ENCODE measurements around the gene MYL4. TPM values are rescaled to one million over a fixed set of nuclear protein-coding genes. Genes with fewer than 3 reads are reported as not detected.
A peak's percentile ranks its signal among the peaks of the same experiment; 100 is the strongest.
"Not testable (repeated sequence)": the region's sequence is repeated elsewhere in the genome, so short reads cannot be mapped to it uniquely, and the experiment has no call there.

MYL4 gene
- polyA plus RNA-seq (ENCODE audit: insufficient read length in 10 of 10) = 1,000 to 10,000 TPM in 9 of 10 donors, 100 to 1,000 TPM in 1; 923 to 1,786 (median 1,417) TPM
- long read RNA-seq, donor 1, transcript MYL4-201 (8 exons, 907 nt) = minor isoform, 8 of 1,155 reads
- long read RNA-seq, donor 1, transcript MYL4-202 (7 exons, 855 nt) = major isoform, 445 of 1,155 reads
- long read RNA-seq, donor 1, transcript MYL4-208 (8 exons, 850 nt) = minor isoform, 15 of 1,155 reads
- long read RNA-seq, donor 1, partial matches to known transcripts = 613 of 1,155 reads
- long read RNA-seq, donor 1, other reads (novel, unspliced or antisense) = 69 of 1,155 reads
- long read RNA-seq, donor 2, transcript MYL4-202 (7 exons, 855 nt) = major isoform, 517 of 1,301 reads
- long read RNA-seq, donor 2, transcript MYL4-208 (8 exons, 850 nt) = minor isoform, 28 of 1,301 reads
- long read RNA-seq, donor 2, partial matches to known transcripts = 737 of 1,301 reads
- long read RNA-seq, donor 2, other reads (novel, unspliced or antisense) = 15 of 1,301 reads
- long read RNA-seq, donor 3, partial matches to known transcripts = 0 of 1 reads
- long read RNA-seq, donor 3, other reads (novel, unspliced or antisense) = 0 of 1 reads
- long read RNA-seq, donor 4, transcript MYL4-202 (7 exons, 855 nt) = major isoform, 270 of 729 reads
- long read RNA-seq, donor 4, transcript MYL4-208 (8 exons, 850 nt) = minor isoform, 11 of 729 reads
- long read RNA-seq, donor 4, partial matches to known transcripts = 439 of 729 reads
- long read RNA-seq, donor 4, other reads (novel, unspliced or antisense) = 7 of 729 reads
- long read RNA-seq, donor 5, transcript MYL4-202 (7 exons, 855 nt) = major isoform, 645 of 1,547 reads
- long read RNA-seq, donor 5, transcript MYL4-204 (4 exons, 740 nt) = minor isoform, 6 of 1,547 reads
- long read RNA-seq, donor 5, transcript MYL4-201 (8 exons, 907 nt) = minor isoform, 7 of 1,547 reads
- long read RNA-seq, donor 5, transcript MYL4-208 (8 exons, 850 nt) = minor isoform, 19 of 1,547 reads
- long read RNA-seq, donor 5, partial matches to known transcripts = 766 of 1,547 reads
- long read RNA-seq, donor 5, other reads (novel, unspliced or antisense) = 100 of 1,547 reads
- long read RNA-seq, donor 6, transcript MYL4-204 (4 exons, 740 nt) = minor isoform, 5 of 1,411 reads
- long read RNA-seq, donor 6, transcript MYL4-201 (8 exons, 907 nt) = minor isoform, 9 of 1,411 reads
- long read RNA-seq, donor 6, transcript MYL4-202 (7 exons, 855 nt) = major isoform, 549 of 1,411 reads
- long read RNA-seq, donor 6, transcript MYL4-208 (8 exons, 850 nt) = minor isoform, 13 of 1,411 reads
- long read RNA-seq, donor 6, partial matches to known transcripts = 775 of 1,411 reads
- long read RNA-seq, donor 6, other reads (novel, unspliced or antisense) = 60 of 1,411 reads
- long read RNA-seq, donor 7, transcript MYL4-204 (4 exons, 740 nt) = minor isoform, 6 of 838 reads
- long read RNA-seq, donor 7, transcript MYL4-208 (8 exons, 850 nt) = minor isoform, 20 of 838 reads
- long read RNA-seq, donor 7, transcript MYL4-202 (7 exons, 855 nt) = major isoform, 334 of 838 reads
- long read RNA-seq, donor 7, partial matches to known transcripts = 433 of 838 reads
- long read RNA-seq, donor 7, other reads (novel, unspliced or antisense) = 40 of 838 reads
- long read RNA-seq, donor 8, transcript MYL4-208 (8 exons, 850 nt) = minor isoform, 8 of 550 reads
- long read RNA-seq, donor 8, transcript MYL4-201 (8 exons, 907 nt) = minor isoform, 5 of 550 reads
- long read RNA-seq, donor 8, transcript MYL4-202 (7 exons, 855 nt) = major isoform, 198 of 550 reads
- long read RNA-seq, donor 8, partial matches to known transcripts = 317 of 550 reads
- long read RNA-seq, donor 8, other reads (novel, unspliced or antisense) = 20 of 550 reads
- long read RNA-seq, donor 9, transcript MYL4-202 (7 exons, 855 nt) = major isoform, 48 of 87 reads
- long read RNA-seq, donor 9, partial matches to known transcripts = 37 of 87 reads
- long read RNA-seq, donor 9, other reads (novel, unspliced or antisense) = 0 of 87 reads

GRCh38 chr17:47208744-47209488 lies at the start of gene MYL4:
MYL4 (plus strand) TSS chr17:47209348; CDS start chr17:47209423, 75 bp downstream.
- DNase-seq = peak; percentile 40 to 59 (median 58)

GRCh38 chr17:47162013-47162622 lies 47.0 kb upstream of the MYL4 start:
- DNase-seq = no peak

DNA sequence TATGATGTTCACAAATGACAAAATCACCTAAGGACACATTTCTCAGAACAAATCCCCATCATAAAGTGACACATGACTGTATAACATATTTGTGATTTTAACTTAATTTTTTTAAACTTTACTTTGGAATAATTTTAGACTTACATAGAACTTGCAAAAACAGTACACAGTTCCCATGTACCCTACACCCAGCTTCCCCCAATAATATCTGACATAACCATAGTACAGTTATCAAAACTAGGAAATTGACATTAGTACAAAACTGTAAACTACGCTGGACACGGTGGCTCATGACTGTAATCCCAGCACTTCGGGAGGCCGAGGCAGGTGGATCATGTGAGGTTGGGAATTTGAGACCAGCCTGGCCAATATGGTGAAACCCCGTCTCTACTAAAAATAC lies 44.9 kb upstream of the MYL4 start:
- DNase-seq = no peak

GRCh38 chr17:47165137-47165536 lies 44.0 kb upstream of the MYL4 start:
- DNase-seq = no peak

GRCh38 chr17:47166854-47167253 lies 42.3 kb upstream of the MYL4 start:
- DNase-seq = not testable (repeated sequence)

- not testable (repeated sequence) for DNase-seq
These were observed 40.3 kb upstream of the MYL4 start for GRCh38 chr17:47168896-47169295.

DNA sequence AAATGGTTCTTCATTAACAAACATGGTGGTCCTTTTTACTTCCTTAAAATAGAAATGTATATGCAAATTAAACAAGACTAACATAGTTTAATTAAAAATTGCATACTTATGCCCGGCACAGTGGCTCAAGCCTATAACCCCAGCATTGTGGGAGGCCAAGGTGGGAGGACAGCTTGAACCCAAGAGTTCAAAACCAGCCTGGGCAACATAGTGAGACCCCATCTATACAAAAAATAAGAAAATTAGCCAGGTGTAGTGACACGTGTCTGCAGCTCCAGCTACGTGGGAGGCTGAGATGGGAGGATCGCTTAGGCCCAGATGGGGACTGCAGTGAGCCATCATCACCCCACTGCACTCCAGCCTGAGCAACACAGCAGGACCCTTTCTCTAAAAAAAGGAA lies 38.4 kb upstream of the MYL4 start:
- no peak for DNase-seq

DNA sequence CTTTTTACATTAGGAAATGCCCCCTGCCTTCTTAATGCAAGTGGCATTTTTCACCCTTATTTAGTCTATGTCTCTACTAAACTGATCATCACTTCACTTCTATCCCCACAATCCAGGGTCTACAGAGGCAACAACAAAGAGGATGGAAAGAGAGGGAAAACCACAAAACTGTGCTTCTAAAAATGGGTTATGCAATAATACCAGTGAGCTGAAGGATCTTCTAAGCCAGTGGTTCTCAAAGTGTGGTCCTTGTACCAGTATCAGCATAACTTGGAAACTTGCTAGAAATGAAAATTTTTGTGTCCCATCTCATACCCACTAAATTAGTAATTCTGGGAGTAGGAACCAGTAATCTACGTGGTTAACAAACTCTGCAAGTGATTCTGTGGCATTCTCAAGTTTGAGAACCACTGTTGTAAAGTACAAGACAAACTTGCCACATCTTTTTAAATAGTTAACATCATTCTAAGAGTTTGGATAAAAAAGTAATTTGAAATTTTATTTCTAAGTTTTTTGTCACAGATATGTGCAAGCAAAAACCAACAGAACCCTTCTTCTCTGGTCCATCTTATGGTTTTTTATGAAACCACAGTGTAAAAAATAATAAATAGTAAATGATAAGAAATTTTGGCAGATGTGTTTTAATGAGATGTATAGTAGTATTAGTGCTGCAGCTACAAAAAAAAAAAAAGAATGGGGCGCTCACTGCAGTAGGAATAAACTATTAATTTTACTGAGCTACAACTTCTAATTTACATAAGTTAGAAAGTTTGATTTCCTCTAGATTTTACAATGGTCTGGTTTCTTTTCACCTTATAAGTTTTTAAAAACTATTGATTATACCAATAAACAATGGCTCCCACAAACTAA lies 36.2 kb upstream of the MYL4 start:
- DNase-seq = no peak

GRCh38 chr17:47174823-47175222 lies 34.3 kb upstream of the MYL4 start:
- DNase-seq = not testable (repeated sequence)

DNA sequence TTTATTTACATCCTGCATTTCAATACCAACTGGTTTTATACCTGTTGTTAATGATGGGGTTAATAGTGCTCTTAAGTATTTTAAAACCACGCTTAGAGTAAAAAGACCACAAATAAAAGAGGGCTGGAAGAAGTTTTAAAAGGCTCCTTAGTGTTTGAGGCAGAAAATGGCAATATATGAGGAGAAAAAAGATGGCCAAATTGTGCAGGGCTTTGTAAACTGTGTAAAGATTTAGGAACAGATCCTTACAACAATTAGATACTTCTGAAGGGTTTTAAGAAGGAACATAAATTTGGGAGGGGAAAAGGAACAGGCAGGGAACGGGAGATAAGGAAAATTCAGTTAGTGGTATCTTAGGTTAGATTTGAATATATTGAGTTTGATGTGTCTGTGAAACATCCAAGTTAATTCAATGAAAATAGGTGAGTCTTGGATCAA lies 32.7 kb upstream of the MYL4 start:
- DNase-seq = no peak

DNA sequence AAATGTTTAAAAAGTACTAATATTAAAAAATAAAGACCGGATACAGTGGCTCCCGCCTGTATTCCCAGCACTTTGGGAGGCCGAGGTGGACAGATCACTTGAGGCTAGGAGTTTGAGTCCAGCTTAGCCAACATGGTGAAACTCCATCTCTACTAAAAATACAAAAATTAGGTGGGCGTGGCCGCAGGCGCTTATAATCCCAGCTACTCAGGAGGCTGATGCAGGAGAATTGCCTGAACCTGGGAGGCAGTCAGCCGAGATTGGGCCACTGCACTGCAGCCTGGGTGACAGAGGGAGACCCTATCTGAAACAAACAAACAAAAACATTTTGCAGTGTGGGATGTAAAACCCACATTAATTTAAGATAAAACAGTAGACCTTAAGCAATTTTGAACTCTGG lies 31.9 kb upstream of the MYL4 start:
- DNase-seq = no peak

DNA sequence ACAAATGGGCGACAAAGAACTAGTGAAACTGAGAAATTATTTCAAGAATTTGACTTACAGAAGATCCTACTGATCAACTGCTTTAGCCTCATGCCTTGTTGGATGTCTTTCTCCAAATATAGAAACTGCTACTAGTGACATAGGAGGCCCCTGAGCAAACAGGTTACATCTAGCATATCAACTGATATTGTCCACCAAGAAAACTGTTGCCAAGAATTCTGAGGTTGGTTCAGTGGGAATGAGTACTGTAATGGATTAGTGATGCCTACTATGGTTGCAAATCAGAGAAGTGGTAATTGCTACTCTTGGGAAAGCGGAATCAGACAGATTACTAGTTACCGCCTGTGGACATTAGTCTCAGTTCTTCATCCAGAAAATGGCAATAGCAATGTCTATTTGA lies 30.0 kb upstream of the MYL4 start:
- no peak for DNase-seq

DNA sequence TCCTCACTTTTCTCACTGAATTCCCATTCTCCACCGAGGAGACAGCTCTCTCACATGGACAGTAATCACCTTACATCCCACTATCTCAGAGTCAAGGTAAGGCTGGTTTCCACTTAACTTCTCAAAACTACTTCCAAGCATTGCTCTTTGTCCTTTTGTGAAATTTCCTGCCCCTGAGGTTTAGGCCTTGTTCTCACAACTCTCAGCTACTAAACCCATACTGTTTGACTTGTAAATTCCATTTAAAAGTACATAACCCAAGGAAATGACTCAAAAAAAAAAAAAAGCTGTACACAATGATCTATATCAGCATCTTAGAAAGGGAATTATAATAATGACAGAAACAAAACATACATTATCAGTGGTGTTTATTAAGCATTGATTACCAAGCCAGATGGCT lies 28.8 kb upstream of the MYL4 start:
- no peak for DNase-seq

DNA sequence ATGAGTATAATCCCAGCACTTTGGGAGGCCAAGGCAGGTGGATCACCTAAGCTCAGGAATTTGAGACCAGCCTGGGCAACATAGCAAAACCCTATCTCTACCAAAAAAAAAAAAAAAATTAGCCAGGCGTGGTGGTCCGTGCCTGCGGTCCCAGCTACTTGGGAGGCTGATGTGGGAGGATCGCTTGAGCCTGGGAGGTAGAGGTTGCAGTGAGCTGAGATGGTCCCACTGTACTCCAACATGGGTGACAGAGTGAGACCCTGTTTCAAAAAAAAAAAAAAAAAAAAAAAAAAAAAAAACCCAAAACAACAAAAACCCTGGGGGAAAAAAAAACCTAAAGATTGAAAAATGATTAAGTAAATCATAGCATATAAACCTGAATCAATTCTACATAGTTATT lies 28.2 kb upstream of the MYL4 start:
- not testable (repeated sequence) for DNase-seq

- DNase-seq = peak in 2 of 3 donors; percentile 21 to 52
These were observed 24.5 kb upstream of the MYL4 start for GRCh38 chr17:47184681-47185080.

DNA sequence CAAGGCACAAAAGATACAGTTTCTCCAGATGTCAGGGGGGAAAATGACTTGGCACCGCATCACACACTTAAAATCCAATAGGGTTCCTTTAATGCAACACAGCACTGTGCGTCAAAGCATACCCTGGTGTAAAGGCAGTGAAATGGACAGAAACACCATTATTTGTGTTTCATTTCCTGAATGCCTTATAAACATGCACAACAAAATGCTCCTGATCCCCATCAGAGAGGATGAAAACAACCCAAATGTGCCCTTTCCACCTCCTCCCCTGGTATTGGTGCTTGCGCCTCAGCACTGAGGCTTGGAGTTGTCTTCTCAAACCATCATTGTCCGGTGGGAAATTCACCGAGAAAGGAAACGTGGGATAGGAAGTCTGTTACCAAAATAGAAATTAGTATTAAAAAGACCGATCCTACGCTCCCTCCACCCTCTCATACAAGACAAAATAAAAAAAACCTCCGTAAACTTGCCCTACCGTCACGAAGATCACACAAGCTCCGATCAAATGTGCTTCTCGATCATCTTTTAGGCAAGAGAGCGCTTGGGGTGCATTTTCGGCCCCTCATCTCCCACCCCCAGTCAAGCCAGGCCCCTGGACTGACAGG lies 20.8 kb upstream of the MYL4 start:
- peak; percentile 25 to 72 (median 34) for DNase-seq

All from muscle of back (tissue), 13 donors.